ENCODE measurements around the gene PATJ.

PATJ gene

DNA sequence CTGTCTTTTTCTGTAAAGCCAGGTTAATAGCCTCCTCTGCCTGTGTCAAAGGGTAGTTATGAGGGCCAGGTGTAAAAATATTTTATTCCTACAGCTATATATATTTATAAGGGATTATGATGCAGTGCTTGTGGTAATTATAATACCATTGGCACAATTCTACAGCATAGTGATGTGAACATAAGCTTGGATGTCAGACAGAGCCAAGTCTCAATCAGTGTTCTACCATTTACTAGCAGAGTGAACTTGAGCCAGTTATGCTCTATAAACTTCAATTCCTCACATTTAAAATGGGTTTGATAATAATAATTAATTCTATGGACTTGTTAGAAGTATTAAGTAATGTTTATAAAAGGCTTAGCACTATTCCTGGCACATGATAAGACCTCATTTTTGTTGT, 300.9 kb downstream of the PATJ start:
- Histone ChIP-seq H3K36me3 (ENCODE audit: control insufficient read depth, insufficient read depth, low read length) (no peaks in the 10 kb centered on the region), H3K4me1 (ENCODE audit: control insufficient read depth, insufficient read depth, low read length, poor library complexity, severe bottlenecking) (no peaks in the 10 kb centered on the region), H3K9me3 (ENCODE audit: control insufficient read depth, low read length) (no peaks in the 10 kb centered on the region), H3K4me3 (ENCODE audit: extremely low read depth, insufficient read depth, low read length, poor library complexity, severe bottlenecking) (no peak overlapping the region), H3K27ac (ENCODE audit: low read depth, low read length, severe bottlenecking) (no peak overlapping the region)

DNA sequence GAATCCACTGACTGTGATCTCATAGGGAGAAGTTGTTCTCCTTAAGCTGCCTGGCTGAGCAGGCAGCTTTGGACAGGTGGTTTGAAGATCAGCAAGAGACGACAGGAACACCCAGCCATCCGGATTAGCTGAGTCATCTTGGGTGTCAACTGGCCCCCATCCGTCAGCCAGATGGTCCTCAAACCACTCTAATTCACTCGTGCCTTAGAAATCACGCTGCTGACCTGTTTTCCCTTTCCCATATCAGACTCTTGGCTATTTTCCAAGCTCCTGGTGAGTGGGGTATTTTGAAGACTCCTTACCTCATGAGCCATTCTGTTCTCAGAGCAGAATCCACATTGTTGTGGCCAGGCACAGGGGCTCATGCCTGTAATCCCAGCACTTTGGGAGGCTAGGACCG, 303.3 kb downstream of the PATJ start:
- 51 to 67% methylated on average over 3 of the region's 6 CpGs for WGBS, 2 experiments (ENCODE audit: insufficient coverage in 2 of 2)
- no peak overlapping the region for H3K4me3 ChIP-seq (ENCODE audit: extremely low read depth, insufficient read depth, low read length, poor library complexity, severe bottlenecking)

DNA sequence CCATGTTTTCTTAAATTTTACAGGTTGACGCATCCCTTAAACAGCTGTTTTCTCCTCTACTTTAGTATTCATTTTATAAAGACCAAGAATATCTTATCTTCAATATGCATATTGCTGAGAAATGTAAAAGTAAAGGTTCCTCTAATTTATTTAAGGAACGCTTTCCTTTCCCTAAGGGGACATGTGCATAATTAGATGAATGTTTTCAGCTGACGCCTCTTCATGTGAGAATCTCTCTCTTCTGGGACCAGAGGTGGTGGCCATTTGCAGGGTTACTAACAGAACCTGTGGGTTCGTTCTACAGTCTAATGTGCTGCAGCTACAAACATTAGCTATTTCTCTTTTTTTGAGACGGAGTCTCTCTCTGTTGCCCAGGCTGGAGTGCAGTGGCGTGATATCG, 304.6 kb downstream of the PATJ start:
- Histone ChIP-seq H3K9me3 (ENCODE audit: control insufficient read depth, low read length) (no peaks in the 10 kb centered on the region), H3K36me3 (ENCODE audit: control insufficient read depth, insufficient read depth, low read length) (no peaks in the 10 kb centered on the region), H3K4me1 (ENCODE audit: control insufficient read depth, insufficient read depth, low read length, poor library complexity, severe bottlenecking) (no peaks in the 10 kb centered on the region), H3K4me3 (ENCODE audit: extremely low read depth, insufficient read depth, low read length, poor library complexity, severe bottlenecking) (no peak overlapping the region), H3K27ac (ENCODE audit: low read depth, low read length, severe bottlenecking) (no peak overlapping the region)
- 92 to 93% methylated on average over 5 to 6 of the region's 7 CpGs for WGBS, 2 experiments (ENCODE audit: insufficient coverage in 2 of 2)

More for the DNA sequence above, 303.3 kb downstream of the PATJ start:
- no peaks in the 10 kb centered on the region for H3K9me3 ChIP-seq (ENCODE audit: control insufficient read depth, low read length)
- H3K27ac ChIP-seq (ENCODE audit: low read depth, low read length, severe bottlenecking): no peak overlapping the region
- H3K36me3 ChIP-seq (ENCODE audit: control insufficient read depth, insufficient read depth, low read length): no peaks in the 10 kb centered on the region
- no peaks in the 10 kb centered on the region for H3K4me1 ChIP-seq (ENCODE audit: control insufficient read depth, insufficient read depth, low read length, poor library complexity, severe bottlenecking)

DNA sequence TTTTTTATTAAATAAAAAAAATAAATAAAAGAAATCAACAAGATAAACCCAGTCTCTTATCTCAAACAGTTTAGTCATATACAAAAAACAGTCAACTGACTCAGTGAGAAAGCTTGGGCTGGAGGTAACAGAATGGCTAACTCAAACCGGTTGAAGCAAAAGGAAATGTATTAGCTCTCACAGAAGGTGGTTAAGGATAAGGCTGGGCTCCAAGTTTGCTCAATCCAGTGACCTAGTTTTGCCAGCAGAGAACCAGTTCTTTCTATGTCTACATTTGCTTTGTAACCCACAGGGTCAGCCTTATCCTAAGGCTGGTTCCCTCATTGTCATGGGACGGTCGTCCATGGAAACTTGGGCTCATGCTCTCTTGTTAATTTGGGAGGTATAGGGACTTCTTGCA, 307.9 kb downstream of the PATJ start:
- no peaks in the 10 kb centered on the region for H3K4me1 ChIP-seq (ENCODE audit: control insufficient read depth, insufficient read depth, low read length, poor library complexity, severe bottlenecking)
- no peak overlapping the region for H3K4me3 ChIP-seq (ENCODE audit: extremely low read depth, insufficient read depth, low read length, poor library complexity, severe bottlenecking)
- 94 to 100% methylated on average over 1 to 3 of the region's 3 CpGs for WGBS, 2 experiments (ENCODE audit: insufficient coverage in 2 of 2)
- no peaks in the 10 kb centered on the region for H3K9me3 ChIP-seq (ENCODE audit: control insufficient read depth, low read length)
- H3K36me3 ChIP-seq (ENCODE audit: control insufficient read depth, insufficient read depth, low read length): no peaks in the 10 kb centered on the region
- H3K27ac ChIP-seq (ENCODE audit: low read depth, low read length, severe bottlenecking): no peak overlapping the region

DNA sequence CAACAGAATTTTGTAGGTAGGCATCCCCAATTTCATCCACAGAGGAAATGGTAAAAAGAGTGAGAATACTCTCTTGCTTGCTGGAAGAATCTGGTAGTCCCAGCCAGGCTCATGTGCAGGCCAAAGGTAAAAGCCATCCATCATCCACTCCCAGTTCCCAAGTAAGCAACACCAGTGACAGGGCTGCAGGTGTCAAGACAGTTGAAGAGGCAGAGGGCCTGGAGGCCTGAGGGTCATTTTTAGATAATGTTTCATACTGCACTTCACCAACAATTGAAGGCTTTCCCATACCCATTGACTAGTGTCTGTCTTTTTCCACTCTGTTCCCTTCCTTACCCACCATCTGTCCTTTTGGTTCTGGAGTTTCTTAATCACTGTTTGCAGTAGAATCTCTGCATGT, 310.7 kb downstream of the PATJ start:
- Histone ChIP-seq H3K4me1 (ENCODE audit: control insufficient read depth, insufficient read depth, low read length, poor library complexity, severe bottlenecking) (no peaks in the 10 kb centered on the region), H3K9me3 (ENCODE audit: control insufficient read depth, low read length) (no peaks in the 10 kb centered on the region), H3K4me3 (ENCODE audit: extremely low read depth, insufficient read depth, low read length, poor library complexity, severe bottlenecking) (no peak overlapping the region), H3K27ac (ENCODE audit: low read depth, low read length, severe bottlenecking) (no peak overlapping the region), H3K36me3 (ENCODE audit: control insufficient read depth, insufficient read depth, low read length) (no peaks in the 10 kb centered on the region)

DNA sequence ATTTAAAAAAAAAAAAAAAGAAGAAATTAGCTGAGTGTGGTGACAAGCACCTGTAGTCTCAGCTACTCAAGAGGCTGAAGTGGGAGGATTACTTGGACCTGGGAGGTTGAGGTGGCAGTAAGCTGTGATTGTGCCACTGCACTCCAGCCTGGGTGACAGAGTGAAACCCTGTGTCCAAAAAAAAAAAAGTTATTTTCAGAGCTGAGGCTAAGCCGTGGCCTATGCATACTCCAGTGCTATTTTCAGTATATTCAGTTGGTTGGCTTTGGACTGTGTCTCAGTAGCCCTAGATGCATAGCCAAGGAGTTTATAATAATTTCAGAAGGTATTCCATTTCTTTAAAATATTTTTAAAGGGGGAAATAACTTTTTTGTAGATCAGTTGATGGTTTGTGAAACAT, 311.9 kb downstream of the PATJ start:
- no peaks in the 10 kb centered on the region for H3K4me1 ChIP-seq (ENCODE audit: control insufficient read depth, insufficient read depth, low read length, poor library complexity, severe bottlenecking)
- no peak overlapping the region for H3K27ac ChIP-seq (ENCODE audit: low read depth, low read length, severe bottlenecking)
- no peak overlapping the region for H3K4me3 ChIP-seq (ENCODE audit: extremely low read depth, insufficient read depth, low read length, poor library complexity, severe bottlenecking)
- H3K9me3 ChIP-seq (ENCODE audit: control insufficient read depth, low read length): no peaks in the 10 kb centered on the region
- no peaks in the 10 kb centered on the region for H3K36me3 ChIP-seq (ENCODE audit: control insufficient read depth, insufficient read depth, low read length)
- 83% methylated on average over 1 of the region's 1 CpG; no CpG with 5 or more reads in 1 of the 2 experiments for WGBS, 2 experiments (ENCODE audit: insufficient coverage in 2 of 2)

DNA sequence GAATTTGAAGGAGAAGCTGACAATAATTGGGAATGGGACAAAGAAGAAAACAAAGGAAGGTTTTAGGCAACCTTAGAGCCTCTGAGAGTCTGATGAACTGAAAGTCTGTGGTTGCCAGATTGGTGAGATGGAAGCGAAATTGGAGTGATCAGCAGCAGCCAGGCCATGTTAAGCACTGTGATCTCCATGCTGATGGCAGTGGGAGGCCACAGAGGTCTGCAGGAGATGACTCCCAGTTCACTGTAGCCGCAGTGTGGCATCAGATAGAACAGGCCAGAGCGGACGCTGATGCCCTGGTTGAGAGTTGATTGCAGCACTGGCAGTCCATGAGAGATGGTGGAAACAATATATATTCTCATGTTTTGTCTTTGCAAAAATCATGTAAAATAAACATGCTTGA, 314.9 kb downstream of the PATJ start:
- Histone ChIP-seq H3K4me1 (ENCODE audit: control insufficient read depth, insufficient read depth, low read length, poor library complexity, severe bottlenecking) (no peaks in the 10 kb centered on the region), H3K9me3 (ENCODE audit: control insufficient read depth, low read length) (no peaks in the 10 kb centered on the region), H3K4me3 (ENCODE audit: extremely low read depth, insufficient read depth, low read length, poor library complexity, severe bottlenecking) (no peak overlapping the region), H3K36me3 (ENCODE audit: control insufficient read depth, insufficient read depth, low read length) (no peaks in the 10 kb centered on the region), H3K27ac (ENCODE audit: low read depth, low read length, severe bottlenecking) (no peak overlapping the region)
- WGBS, 2 experiments (ENCODE audit: insufficient coverage in 2 of 2): 87 to 95% methylated on average over 1 to 4 of the region's 4 CpGs

DNA sequence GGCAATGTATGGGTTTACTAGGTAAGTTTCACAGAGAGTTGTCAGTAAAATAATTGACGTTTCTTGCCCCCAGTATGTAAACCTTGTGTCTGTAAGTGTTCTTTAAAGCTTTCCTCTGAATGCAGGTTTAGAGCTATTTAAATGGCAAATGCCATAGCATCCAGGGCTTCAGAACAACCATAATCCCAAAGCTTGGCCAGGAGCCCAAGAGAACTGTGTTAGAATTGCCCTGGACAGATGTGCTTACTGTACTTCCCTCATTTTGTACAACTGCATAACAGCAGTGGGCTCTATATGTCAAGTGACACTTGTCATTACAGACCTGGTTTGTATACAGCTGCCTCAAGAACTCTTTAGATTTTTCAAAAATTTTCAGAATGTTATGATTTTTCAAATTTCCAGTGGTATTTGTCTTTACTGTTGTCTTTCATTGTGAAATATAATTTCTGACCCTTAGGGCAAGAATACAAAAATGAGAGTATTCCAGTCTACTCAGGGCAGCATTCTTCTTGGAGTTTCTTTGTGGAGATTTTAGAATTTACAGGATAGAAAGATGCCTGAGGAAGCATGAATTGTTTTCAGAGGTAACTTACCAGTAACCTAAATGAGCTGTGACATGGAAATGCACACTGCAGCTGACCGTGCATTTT, 315.5 kb downstream of the PATJ start:
- 88 to 100% methylated on average over 1 of the region's 2 CpGs for WGBS, 2 experiments (ENCODE audit: insufficient coverage in 2 of 2)
- no peak overlapping the region for H3K27ac ChIP-seq (ENCODE audit: low read depth, low read length, severe bottlenecking)
- H3K4me1 ChIP-seq (ENCODE audit: control insufficient read depth, insufficient read depth, low read length, poor library complexity, severe bottlenecking): no peaks in the 10 kb centered on the region
- no peaks in the 10 kb centered on the region for H3K36me3 ChIP-seq (ENCODE audit: control insufficient read depth, insufficient read depth, low read length)
- H3K9me3 ChIP-seq (ENCODE audit: control insufficient read depth, low read length): no peaks in the 10 kb centered on the region
- no peak overlapping the region for H3K4me3 ChIP-seq (ENCODE audit: extremely low read depth, insufficient read depth, low read length, poor library complexity, severe bottlenecking)

DNA sequence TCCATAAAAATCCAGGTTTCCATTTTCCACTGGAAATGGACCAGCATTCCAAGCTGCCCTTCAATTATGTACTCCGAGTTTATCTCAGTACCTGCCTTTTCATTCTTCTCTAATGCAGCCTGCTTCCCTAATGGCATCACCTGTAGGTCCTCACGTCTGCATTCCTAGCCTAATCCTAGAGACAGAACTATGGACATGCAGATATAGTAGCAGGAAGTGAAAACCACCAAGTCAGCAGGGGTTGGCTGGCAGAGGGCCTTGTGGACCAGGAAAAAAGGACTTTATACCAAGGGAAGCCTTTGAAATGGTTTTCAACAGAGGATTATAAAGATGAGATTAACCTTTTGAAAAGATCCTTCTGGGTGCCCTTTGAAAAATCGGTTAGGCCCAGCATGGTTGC, 316.7 kb downstream of the PATJ start:
- no peak overlapping the region for H3K27ac ChIP-seq (ENCODE audit: low read depth, low read length, severe bottlenecking)
- H3K4me3 ChIP-seq (ENCODE audit: extremely low read depth, insufficient read depth, low read length, poor library complexity, severe bottlenecking): no peak overlapping the region
- no peaks in the 10 kb centered on the region for H3K4me1 ChIP-seq (ENCODE audit: control insufficient read depth, insufficient read depth, low read length, poor library complexity, severe bottlenecking)
- 13 to 22% methylated on average over 2 to 3 of the region's 3 CpGs for WGBS, 2 experiments (ENCODE audit: insufficient coverage in 2 of 2)
- H3K9me3 ChIP-seq (ENCODE audit: control insufficient read depth, low read length): no peaks in the 10 kb centered on the region
- H3K36me3 ChIP-seq (ENCODE audit: control insufficient read depth, insufficient read depth, low read length): no peaks in the 10 kb centered on the region

DNA sequence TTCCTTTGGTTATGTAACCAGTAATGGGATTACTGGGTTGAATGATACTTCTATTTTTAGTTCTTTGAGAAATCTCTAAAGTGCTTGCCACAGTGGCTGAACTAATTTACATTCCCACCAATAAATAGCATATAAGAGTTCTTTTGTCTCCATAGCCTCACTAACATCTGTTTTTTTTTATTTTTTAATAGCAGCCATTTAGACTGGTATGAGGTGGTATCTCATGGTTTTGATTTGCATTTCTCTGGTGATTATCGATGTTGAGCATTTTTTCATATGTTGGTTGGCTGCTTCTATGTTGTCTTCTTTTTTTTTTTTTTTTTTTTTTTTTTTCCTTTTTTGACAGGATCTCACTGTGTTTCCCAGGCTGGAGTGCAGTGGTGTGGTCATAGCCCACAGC, 319.8 kb downstream of the PATJ start:
- peaks cover 7% of the 10 kb centered on the region for H3K9me3 ChIP-seq (ENCODE audit: control insufficient read depth, low read length)
- no CpG with 5 or more reads among the region's 1 CpG for WGBS, 2 experiments (ENCODE audit: insufficient coverage in 2 of 2)

DNA sequence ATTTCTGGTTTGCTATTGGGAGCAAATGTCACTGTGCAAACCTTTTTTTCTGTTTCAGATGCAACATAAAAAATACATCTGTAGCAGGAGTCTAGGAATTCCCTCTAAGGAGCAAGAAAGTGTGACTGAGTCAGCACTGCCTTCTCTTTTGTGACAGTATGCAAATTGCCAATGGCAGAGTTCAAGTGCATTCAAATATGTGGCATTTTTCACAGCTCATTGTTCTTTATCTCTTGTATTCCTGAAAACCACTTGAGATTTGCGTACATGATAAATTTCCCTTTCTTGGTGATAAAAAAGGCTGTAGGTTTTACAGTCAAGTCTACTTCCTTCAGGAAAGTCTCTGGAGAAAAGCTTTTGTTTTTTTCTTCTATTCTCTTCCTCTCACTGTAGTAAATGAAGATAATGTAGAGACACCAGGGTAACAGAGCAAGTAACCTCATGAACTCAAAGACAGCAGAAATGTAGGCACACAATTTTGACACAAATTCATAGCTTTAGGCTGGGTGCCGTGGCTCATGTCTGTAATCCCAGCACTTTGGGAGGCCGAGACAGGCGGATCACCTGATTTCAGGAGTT, 322.6 kb downstream of the PATJ start:
- WGBS, 2 experiments (ENCODE audit: insufficient coverage in 2 of 2): 92 to 95% methylated on average over 3 of the region's 4 CpGs
- Histone ChIP-seq H3K36me3 (ENCODE audit: control insufficient read depth, insufficient read depth, low read length) (no peaks in the 10 kb centered on the region), H3K9me3 (ENCODE audit: control insufficient read depth, low read length) (peaks cover 7% of the 10 kb centered on the region), H3K4me3 (ENCODE audit: extremely low read depth, insufficient read depth, low read length, poor library complexity, severe bottlenecking) (no peak overlapping the region), H3K27ac (ENCODE audit: low read depth, low read length, severe bottlenecking) (no peak overlapping the region), H3K4me1 (ENCODE audit: control insufficient read depth, insufficient read depth, low read length, poor library complexity, severe bottlenecking) (no peaks in the 10 kb centered on the region)

More for the DNA sequence above, 319.8 kb downstream of the PATJ start:
- no peak overlapping the region for H3K27ac ChIP-seq (ENCODE audit: low read depth, low read length, severe bottlenecking)
- no peaks in the 10 kb centered on the region for H3K36me3 ChIP-seq (ENCODE audit: control insufficient read depth, insufficient read depth, low read length)
- H3K4me3 ChIP-seq (ENCODE audit: extremely low read depth, insufficient read depth, low read length, poor library complexity, severe bottlenecking): no peak overlapping the region
- no peaks in the 10 kb centered on the region for H3K4me1 ChIP-seq (ENCODE audit: control insufficient read depth, insufficient read depth, low read length, poor library complexity, severe bottlenecking)
